Amniotic epithelial cell (primary cell): ENCODE data around the gene TMEM121.

Experiments used
- DNase-seq: peaks from one replicate; pipeline ENCODE4 v3.0.0-alpha.2; 2010; ENCODE audit warnings: low read depth

TMEM121 gene

DNA sequence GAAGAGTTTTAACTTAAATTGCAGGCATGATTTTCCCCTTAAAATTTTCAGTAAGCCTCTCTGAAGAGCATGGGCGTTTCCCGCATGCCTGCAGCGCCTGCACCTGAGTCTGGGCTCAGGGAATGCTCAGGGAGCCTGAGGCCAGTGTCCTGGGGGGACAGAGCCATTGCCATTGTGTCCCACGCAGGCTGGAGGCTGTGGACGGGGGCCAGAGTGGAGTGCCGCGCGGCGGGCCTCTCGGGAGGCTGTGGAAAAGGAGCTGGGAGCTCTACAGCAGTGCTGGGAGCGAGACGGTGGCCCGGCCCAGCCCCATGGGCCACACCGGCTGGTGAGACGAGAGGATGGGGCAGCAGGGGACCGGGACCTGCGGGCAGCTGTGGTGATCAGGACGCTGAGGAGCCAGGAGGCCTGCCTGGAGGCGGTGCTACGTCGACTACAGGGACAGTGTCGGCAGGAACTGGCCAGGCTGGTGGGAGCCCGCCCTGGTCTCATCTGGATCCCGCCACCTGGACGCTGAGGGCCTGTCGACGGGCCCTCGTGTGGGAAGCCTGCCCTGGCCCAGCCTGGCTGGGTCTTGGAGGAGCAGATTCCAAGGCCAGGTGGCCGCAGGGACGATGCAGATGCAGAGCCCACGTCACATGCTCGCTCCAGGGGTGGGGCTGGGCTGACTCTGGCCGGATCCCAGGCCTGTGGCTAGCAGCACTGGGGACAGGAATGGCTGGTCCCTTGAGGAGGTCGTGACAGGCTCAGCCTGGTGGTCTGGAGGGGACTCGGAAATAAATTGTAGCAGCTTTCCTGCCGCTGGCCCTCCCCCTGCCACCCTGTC lies 27.7 kb upstream of the TMEM121 start:
- DNase-seq: no peak

DNA sequence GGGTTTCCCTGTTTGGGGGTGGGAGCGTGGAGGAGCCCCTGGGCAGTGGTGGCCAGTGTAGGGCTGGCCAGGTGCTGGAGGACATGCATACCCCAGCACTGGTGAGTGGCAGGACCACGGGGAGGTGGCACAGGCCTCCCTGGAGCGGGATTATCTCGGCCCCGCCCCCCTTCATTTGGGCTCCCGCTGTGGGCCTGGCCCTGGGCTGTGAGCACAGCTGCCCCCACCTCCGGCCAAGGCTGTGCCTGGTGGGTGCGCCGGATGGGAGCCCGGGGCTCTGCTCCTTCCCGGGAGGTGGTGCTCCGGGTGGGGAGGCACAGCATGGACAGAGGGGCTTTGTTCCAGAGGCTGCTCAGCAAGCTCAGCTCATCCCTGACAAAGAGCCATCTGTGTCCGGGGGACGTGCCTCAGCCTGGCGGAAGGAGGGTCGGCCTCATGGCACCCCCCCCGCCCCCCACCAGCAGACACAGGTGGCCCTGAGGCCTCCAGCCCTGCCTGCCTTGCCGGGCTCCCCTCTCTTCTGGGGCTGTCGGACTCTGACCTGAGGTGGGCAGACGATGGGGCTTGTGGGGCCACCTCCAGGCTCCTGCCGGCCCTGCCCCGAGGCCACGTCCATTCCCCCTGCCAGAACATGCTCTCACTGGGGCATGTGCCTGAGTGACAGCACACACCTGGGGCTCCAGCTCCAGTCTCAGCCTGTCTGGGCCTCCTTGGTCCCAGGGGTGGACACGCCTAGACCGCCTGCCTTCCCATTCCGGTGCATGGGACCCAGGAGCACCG lies 26.9 kb upstream of the TMEM121 start:
- DNase-seq: no peak

DNA sequence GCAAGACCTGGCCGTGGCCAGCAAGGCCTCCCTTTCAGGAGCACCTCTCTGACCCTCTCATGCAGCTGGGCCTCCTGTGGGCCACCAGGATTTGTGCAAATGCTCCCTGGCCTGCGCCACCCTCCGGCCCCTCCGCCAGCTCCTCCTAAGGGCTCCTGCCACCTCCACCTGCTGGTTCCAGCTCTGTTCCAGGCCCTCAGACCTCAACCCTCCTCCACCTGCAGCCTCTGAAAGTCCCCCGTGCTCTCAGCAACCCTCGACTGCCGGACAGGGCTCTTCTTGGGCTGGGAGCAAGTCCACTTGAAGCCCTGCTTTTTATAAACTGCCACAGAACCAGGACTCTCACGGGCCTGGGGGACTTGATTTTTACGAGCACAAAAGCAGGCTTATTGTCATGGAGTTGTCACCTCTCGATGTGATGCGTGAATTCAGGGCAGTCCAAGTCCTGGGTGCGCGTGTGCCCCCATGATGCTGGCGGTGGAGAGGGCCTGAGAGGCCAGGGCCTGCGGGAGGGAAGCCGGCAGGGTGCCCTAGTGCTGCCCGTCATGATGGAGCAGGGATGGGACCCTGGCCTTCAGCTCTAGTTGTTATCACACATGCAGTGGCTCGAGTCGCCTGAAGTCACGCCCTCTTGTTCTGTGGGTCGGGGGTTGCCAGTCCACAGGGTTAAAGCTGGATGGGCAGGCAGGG lies 26.2 kb upstream of the TMEM121 start:
- no peak for DNase-seq

DNA sequence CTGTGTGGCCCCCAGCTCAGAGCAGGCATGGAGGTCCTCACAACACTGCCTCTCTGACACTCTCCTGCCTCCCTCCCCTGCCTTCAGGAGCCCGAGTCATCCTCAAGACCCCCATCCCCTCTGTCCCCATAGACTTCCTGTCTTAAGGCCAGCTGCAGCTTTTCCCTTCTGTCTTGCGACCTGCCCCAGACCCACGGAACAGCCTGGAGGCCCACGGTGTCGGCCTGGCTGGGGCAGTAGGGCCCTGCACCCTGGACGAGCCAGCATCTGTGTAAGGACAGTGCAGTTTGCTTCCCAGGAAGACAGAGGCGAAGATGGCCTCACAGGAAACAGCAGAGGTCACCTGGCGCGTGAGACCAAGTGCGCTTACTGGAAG lies 25.7 kb upstream of the TMEM121 start:
- no peak for DNase-seq

DNA sequence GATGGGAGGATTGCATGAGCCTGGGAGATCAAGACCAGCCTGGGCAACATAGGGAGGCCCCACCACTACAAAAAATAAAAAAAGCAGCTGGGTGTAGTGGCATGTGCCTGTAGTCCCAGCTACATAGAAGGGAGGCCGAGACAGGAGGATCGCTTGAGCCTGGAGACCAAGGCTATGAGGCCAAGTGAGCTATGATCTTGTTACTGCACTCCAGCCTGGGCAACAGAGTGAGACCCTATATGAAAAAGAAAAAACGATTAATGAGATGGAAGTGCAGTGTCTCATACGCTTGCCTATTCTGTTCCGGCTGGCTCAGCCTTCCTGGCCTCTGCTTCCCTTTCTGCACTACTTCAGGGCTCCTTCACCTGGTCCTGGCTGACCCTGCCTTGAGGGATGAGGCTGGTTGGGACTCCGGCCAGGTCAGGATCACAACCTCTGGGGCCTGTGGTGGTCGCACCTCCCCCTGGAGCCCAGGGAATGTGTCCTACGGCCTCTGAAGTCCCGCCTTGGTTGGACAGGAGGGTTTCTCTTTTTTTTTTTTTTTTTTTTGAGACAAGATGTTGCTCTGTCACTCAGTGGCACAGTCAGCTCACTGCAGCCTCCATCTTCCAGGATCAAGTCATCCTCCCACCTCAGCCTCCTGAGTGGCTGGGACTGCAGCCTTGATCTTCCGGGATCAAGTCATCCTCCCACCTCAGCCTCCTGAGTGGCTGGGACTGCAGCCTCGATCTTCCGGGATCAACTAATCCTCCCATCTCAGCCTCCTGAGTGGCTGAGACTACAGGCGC lies 24.7 kb upstream of the TMEM121 start:
- no peak for DNase-seq

DNA sequence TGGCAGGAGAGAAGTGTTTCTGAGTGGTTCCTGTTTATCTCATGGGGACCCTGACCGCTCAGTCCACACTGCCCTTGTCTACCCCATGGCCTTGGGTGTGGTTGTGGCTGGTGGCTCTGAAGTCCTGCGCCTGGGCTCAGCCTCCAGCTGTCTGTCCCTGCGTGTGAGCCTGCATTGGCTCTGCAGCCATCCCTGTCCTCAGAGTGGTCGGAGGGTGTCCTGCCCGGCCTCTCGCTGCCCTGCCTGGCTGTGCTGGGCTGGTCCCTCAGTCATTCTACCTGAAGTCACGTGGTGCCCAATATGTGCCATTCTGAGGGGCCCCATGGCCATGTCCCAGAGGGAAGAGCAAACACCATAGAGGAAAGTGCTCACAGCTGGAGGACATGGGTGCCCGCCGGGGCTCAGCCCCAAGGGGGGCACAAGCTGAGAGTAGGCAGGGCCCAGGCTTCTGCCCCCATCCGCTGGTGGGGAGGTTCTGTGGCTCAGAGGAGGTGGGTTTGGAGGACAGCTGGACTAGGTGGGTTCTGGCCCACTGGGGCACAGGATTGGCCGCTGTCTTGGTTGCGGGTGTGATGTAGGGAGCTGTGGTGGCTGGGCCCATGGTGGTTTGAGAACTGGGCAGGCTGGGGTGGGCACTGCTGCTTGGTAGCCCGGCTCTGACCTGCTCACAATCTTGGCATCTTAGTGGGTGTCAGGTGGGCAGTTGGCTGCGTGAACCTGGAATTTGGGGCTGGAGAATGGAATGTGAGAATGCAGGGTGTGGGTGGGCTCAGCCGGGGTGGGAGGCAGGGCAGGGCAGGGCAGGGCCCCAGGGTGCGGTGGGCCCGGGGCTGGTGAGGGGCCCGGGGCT lies 23.7 kb upstream of the TMEM121 start:
- DNase-seq: no peak

DNA sequence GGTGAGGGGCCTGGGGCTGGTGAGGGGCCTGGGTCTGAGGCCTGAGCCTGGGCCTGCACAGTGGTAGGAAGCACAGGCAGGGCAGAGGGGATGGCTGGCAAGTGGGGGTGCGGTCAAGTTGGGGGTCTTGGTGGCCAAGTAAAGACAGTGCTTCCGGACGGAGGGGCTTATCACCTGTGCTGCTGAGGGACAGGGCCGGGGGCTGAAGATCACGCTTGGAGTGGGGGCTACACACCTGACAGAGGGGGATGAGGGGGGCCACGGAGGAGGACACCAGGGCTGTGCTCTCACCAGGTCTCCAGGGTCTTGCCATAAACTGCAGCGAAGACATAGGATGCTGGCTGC lies 23.1 kb upstream of the TMEM121 start:
- no peak for DNase-seq

DNA sequence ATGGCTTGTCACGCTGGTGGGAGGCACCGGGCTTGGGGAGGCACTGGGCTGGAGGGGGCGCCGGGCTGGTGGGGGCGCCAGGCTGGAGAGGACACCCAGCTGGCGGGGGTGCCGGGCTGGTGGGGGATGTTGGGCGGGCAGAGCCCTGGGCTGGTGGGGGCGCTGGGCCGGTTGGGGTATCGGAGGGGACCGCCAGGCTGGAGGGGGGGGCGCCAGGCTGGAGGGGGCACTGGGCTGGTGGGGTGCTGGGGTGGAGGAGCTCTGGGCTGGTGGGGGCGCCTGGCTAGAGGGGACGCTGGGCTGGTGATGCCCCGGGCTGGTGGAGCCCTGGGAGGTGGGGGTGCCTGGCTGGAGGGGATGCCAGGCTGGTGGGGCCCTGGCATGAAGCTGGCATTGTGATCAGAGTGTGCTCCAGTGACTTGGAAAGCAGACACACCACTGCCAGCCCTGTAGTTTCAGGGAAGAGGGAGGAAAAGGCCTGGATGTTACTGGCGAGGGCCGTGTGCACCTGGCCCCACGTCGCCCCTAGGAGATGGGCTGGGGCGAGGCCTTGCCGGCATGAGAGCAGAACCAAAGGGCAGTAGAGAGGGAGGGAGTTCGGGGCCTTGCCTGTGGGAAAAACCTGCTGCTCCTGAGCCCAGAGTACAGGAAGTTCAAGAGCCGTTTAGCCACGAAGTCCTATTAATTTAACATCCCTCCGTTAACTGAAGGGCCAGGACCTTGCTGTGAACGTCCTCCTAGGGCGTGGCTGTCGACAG lies 22.3 kb upstream of the TMEM121 start:
- no peak for DNase-seq

DNA sequence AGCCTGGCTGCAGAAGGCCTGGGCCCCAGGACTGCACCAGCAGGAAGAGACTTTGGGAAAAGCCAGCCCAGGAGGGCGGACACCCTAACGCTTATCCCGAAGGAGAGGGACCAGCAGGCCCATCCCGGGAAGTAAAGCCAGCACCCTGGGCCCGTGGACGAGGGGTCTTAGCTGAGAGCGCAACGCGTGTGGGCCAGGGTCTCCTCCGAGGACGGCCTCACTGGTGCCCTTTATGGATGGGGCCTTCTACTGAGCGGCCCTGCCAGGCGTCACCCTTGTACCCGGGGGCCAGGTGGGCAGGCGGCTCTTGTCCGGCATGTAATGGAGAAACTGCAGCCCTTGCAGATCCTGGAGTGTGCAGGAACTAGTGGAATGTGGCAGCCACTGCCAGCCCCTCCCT lies 21.3 kb upstream of the TMEM121 start:
- DNase-seq: no peak

DNA sequence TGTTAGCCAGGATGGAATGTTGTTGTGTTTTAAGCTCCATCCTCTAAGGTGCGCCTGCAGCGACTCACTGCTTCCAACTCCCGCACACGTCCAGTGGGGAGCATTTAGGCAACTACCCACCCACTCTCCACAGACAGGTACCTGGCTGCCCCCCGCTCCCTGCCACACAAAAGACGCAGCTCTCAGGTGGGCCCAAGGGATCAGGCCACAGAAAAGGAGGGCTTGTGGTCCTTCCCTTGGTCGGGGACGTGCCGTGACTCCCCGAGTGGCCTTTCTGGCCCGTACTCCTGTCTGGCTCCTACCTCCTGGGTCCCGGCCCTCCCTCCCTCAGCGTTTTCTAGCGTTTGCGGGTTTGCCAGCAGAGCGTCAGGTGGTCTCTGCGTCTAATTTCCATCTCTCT lies 19.1 kb upstream of the TMEM121 start:
- no peak for DNase-seq

DNA sequence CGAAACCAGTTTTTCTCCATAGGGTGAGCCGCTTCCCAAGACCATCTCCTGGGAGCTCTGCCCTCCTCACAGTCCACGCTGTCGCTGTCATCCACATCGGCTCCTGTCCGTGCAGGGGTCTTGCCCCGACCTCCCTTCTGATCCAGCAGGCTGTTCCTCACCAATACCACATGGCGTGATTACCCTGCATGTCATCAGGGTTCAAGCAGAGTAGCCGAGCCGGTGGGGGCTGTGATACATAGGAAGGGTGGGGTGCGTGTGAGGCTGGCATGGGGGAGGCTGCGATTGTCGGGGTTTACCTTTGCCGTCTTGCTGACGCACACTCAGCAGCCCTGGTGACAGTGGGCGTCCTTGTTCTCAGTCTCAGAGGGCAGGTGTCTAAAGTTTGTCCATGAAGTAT lies 18.3 kb upstream of the TMEM121 start:
- no peak for DNase-seq

DNA sequence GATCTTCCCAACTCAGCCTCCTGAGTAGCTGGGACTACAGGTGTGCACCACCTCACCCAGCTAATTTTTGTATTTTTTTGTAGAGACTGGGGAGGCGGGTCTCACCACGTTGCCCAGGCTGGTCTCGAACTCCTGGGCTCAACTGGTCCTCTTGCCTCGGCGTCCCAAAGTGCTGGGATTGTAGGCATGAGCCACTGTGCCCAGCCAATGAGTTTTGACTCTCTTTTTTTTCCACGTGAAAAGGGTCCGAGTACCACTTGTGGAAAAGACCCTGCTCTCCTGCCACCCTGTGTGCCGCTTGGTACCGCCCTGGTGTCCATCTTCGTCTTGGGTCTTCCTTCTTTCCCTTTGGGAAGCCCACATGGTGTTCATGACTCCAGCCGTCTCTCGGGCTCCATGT lies 17.8 kb upstream of the TMEM121 start:
- DNase-seq: no peak

DNA sequence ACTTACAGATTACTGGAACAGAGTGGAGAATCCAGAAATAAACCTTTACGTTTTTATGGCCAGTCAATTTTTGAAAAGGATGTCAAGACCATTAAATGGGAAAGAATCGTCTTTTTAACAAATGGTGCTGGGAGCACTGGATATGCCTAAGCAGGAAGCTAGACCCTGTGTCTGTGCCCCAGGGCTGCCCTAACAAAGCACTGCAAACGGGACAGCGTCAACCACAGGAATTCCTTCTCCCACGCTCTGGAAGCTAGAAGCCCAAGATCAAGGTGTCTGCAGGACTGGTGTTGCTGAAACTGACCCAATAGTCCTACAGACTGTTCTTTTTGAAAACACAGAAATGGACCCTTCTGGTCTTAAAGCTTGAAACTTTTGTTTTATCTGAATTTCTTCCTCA lies 9.3 kb upstream of the TMEM121 start:
- DNase-seq: no peak

DNA sequence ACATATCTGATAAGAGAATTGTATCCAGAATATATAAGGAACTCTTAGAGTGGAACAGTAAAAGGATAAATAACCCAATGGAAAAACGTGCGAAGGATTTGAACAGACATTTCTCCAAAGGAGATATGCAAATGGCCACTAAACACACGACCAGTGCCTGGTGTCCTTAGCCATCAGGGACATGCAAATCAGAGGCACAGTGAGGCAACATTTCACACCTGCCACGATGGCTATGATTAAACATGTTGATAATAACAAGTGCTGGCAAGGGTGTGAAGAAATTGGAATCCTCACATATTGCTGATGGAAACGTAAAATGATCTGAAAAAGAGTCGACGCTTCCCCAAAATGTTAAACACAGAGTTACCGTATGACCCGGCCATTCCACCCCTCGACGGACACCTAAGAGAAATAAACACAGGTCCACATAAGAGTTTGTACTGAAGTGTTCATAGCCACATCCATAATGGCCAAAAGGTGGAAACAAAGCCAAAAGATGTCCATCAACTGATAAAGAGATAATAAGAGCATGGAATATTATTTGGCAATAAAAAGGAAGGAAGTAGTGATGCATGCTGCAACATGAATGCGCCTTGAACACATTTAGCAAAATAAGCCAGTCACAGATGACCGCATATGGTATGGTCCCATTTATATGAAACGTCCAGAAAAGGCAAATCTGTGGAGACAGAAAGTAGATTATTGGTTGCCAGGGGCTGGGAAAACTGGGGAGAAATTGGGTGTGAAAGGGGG lies 6.3 kb upstream of the TMEM121 start:
- no peak for DNase-seq

DNA sequence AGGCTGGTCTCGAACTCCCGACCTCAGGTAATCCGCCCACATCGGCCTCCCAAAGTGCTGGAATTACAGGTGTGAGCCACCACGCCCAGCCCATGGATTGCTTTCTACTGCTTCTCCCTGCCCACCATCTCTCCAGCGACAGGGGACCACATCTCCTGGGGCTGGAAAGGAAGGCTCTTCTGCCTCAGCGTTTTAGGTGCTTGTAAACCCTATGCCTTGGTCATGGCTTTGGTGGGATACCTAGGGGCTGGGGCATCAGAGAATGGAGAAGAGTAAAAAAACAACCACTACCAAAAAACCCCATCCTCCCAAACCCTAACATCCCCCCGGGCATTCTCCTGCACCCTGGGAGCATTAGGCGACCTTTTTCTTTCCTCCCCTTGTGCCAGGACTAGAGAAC lies 1.1 kb upstream of the TMEM121 start:
- no peak for DNase-seq

DNA sequence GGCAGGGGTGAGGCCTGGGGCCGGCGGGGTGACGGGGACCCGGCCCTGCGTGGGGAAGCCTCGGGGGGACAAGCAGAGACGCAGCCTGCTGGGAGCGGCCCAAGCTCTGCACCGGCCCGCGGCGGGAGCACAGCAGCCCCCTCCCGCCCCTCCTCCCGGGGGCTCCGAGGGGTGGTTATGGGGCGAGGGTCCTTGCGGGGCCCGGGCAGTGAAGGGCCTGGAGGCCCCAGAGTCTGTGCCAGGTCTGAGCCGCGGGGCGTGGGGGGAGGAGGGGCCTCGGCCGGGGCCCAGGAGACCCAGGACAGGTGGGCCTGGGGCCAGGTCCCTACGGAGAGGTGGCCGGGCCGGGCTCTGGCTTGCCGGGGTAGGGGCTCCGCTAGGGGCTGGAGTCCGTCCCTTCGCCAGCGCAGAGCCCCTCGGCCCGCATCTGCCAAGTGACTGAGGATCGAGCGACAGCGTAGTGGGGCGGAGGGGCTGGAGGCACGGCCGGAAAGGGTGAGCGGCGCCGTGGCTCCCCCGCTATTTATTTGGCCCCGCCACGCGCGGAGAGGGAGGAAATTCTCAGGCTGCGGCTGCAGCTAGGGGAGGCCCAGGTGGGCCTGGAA lies 495 bp downstream of the TMEM121 start:
- DNase-seq: no peak

DNA sequence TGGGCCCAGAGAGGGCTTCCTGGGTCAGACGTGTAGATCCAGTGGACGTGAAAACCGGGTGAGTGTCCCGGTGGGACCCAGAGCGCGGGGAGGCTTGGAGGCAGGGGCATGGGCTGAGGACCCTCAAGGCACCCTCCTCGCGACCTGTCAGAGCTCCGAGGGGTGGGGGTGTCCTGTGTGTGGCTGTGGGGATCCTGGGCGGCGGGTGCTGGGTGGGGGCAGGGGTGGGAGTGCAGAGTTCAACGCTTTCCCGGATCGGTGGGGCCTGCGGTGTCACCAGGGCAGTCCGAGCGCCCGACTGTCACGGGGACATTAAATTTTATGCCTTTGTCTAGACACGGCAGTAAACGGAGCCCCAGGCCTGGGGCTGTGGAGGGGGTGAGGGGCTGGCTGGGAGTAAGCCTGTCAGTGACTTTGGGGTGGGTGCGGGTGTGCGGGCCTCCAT lies 1.0 kb downstream of the TMEM121 start:
- no peak for DNase-seq

DNA sequence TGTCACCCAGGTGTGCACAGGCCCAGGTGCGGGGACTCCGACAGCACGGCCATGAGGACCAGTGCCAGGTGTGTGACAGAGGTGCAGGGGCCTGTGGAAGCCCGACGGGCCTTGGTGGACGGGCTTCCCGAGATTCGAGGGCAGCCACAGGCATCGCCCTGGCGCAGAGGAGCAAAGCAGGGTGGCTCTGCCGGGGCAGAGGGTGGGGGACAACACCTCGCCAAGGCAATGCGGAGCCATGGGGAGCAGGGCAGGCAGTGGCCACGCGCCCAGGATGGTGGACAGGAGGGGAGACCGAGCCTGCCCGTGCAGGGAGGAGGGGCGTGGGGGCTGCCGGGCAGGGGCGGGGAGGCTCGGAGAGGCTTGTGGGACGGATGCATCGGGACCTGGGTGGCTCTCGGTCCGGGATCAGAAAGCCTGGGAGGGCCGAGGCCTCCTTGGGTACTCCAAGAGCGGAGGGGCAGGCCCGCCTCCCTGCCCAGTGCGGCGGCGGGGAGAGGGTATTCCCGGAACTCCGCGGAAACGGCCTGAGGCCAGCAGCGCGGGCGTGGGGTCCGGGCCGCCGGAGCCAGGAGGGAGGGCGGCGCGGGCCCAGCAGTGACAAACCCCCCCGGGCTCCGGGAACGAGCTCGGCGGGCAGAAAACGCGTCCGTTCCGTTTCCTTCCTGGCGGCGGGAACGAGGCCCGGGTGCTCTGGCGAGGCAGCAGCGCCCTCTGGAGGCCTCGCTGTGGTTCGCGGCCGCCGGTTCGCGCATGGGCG lies 1.6 kb downstream of the TMEM121 start:
- peak; percentile 44 for DNase-seq
